Endothelial cell (in vitro differentiated cells): Measurements from ENCODE around the gene FAM110A. TPM values are rescaled to one million over a fixed set of nuclear protein-coding genes. Genes with fewer than 3 reads are reported as not detected.

ENCODE experiments used
- DNase-seq: peaks from one replicate; pipeline ENCODE4 v3.0.0; 2021; ENCODE audit warnings: low spot score
- H3K27ac Mint-ChIP-seq: one replicate; pipeline ENCODE4 v1.8.0; 2021; ENCODE audit warnings: mixed read lengths, inconsistent platforms; ENCODE audit not compliant: unreplicated experiment
- H3K27me3 Mint-ChIP-seq: one replicate; pipeline ENCODE4 v1.8.0; 2021; ENCODE audit warnings: mild to moderate bottlenecking, moderate library complexity, mixed read lengths, inconsistent platforms; ENCODE audit not compliant: unreplicated experiment
- H3K36me3 Mint-ChIP-seq: one replicate; pipeline ENCODE4 v1.8.0; 2021; ENCODE audit warnings: mild to moderate bottlenecking, low read depth, mixed read lengths, inconsistent platforms; ENCODE audit not compliant: unreplicated experiment
- H3K4me1 Mint-ChIP-seq: one replicate; pipeline ENCODE4 v1.8.0; 2021; ENCODE audit warnings: mild to moderate bottlenecking, mixed read lengths, inconsistent platforms; ENCODE audit not compliant: unreplicated experiment
- H3K4me3 Mint-ChIP-seq: one replicate; pipeline ENCODE4 v1.8.0; 2021; ENCODE audit warnings: mild to moderate bottlenecking, mixed read lengths, inconsistent platforms; ENCODE audit not compliant: unreplicated experiment
- H3K9me3 Mint-ChIP-seq: one replicate; pipeline ENCODE4 v1.8.0; 2021; ENCODE audit warnings: mixed read lengths, inconsistent platforms; ENCODE audit not compliant: unreplicated experiment
- CTCF ChIP-seq: fragments of 200-600 bp; sonication (generic); IDR thresholded peaks from one replicate; pipeline ENCODE4 v1.5.0; 2021; ENCODE audit warnings: antibody characterized with exemption; ENCODE audit not compliant: unreplicated experiment
- total RNA-seq: library from RNA; stranded (reverse); fragmentation: NEBNext Ultra II Directional; extraction: Animal tissue kit (Norgen Biotek cat#: 25700); gene quantifications from one replicate; pipeline ENCODE4 v1.2.1, GENCODE V29; 2021; ENCODE audit not compliant: unreplicated experiment

The FAM110A gene
- total RNA-seq, 1 donor from 2014 or later = 7.2 TPM

- Mint-ChIP-seq H3K27me3 (no peaks in the 10 kb centered on the region), H3K9me3 (no peaks in the 10 kb centered on the region), H3K4me1 (no peaks in the 10 kb centered on the region), H3K4me3 (no peak overlapping the region), H3K27ac (no peak overlapping the region), H3K36me3 (no peaks in the 10 kb centered on the region)
- DNase-seq = no peak
- no peak for TF ChIP-seq CTCF
These were observed 31.9 kb downstream of the FAM110A start for GRCh38 chr20:865440-865839.

GRCh38 chr20:868279-868678, 34.8 kb downstream of the FAM110A start:
- Mint-ChIP-seq H3K4me3 (no peak overlapping the region), H3K27me3 (no peaks in the 10 kb centered on the region), H3K4me1 (no peaks in the 10 kb centered on the region), H3K27ac (no peak overlapping the region), H3K36me3 (no peaks in the 10 kb centered on the region), H3K9me3 (no peaks in the 10 kb centered on the region)
- TF ChIP-seq CTCF = no peak
- DNase-seq = no peak

- H3K4me1 Mint-ChIP-seq = no peaks in the 10 kb centered on the region
- H3K9me3 Mint-ChIP-seq = no peaks in the 10 kb centered on the region
- no peak for TF ChIP-seq CTCF
- no peak overlapping the region for H3K27ac Mint-ChIP-seq
- no peak for DNase-seq
- H3K27me3 Mint-ChIP-seq = peaks cover 9% of the 10 kb centered on the region
- no peaks in the 10 kb centered on the region for H3K36me3 Mint-ChIP-seq
- no peak overlapping the region for H3K4me3 Mint-ChIP-seq
These were observed 36.1 kb downstream of the FAM110A start for GRCh38 chr20:869606-870005.

GRCh38 chr20:870758-871157, 37.2 kb downstream of the FAM110A start:
- Mint-ChIP-seq H3K4me3 (no peak overlapping the region), H3K27me3 (peaks cover 9% of the 10 kb centered on the region), H3K27ac (no peak overlapping the region), H3K4me1 (no peaks in the 10 kb centered on the region), H3K9me3 (no peaks in the 10 kb centered on the region), H3K36me3 (no peaks in the 10 kb centered on the region)
- no peak for DNase-seq
- no peak for TF ChIP-seq CTCF

- Mint-ChIP-seq H3K4me3 (no peak overlapping the region), H3K27me3 (peaks cover 9% of the 10 kb centered on the region), H3K27ac (no peak overlapping the region), H3K9me3 (no peaks in the 10 kb centered on the region), H3K36me3 (no peaks in the 10 kb centered on the region), H3K4me1 (no peaks in the 10 kb centered on the region)
- no peak for TF ChIP-seq CTCF
- no peak for DNase-seq
These were observed 37.9 kb downstream of the FAM110A start for GRCh38 chr20:871436-871835.
